Spleen (tissue), 11 donors: Measurements from ENCODE around the gene VPS4B. TPM values are rescaled to one million over a fixed set of nuclear protein-coding genes. Genes with fewer than 3 reads are reported as not detected.

Experiments
- DNase-seq: peaks from one replicate; pipeline ENCODE4 v3.0.0-alpha.2; 2020
- H3K27ac ChIP-seq, 8 donors: fragments of 200-600 bp; sonication (generic) in 7 of 8; 1 replicate in 4 of 8; 2 replicates in 4 of 8; pipeline versions ENCODE4 v1.5.0 to v1.8.0; 2016 to 2021; ENCODE audit warnings: inconsistent platforms in 4 of 8, mild to moderate bottlenecking in 4 of 8, moderate library complexity in 1 of 8
- H3K27me3 ChIP-seq, 7 donors: fragments of 200-600 bp; sonication (generic) in 6 of 7; replicated peaks in 1 of 7; 1 replicate in 4 of 7; 2 replicates in 3 of 7; pipeline versions ENCODE4 v1.5.0 to v1.8.0; 2016 to 2021; ENCODE audit warnings: inconsistent platforms in 3 of 7, mild to moderate bottlenecking in 1 of 7
- H3K36me3 ChIP-seq, 6 donors: fragments of 200-600 bp; sonication (generic) in 5 of 6; 1 replicate in 4 of 6; 2 replicates in 2 of 6; pipeline versions ENCODE4 v1.5.0 to v1.8.0; 2016 to 2021; ENCODE audit warnings: inconsistent platforms in 2 of 6
- H3K4me1 ChIP-seq, 6 donors: fragments of 200-600 bp; sonication (generic) in 5 of 6; 1 replicate in 3 of 6; 2 replicates in 3 of 6; pipeline versions ENCODE4 v1.5.0 to v1.8.0; 2016 to 2021; ENCODE audit warnings: inconsistent platforms in 3 of 6
- H3K4me3 ChIP-seq, 8 donors: fragments of 200-600 bp; sonication (generic) in 7 of 8; 1 replicate in 4 of 8; 2 replicates in 4 of 8; pipeline versions ENCODE4 v1.5.0 to v1.8.0; 2016 to 2021; ENCODE audit warnings: inconsistent platforms in 4 of 8, mild to moderate bottlenecking in 4 of 8, moderate library complexity in 2 of 8
- H3K9me3 ChIP-seq, 8 donors: fragments of 200-600 bp; sonication (generic) in 7 of 8; 1 replicate in 4 of 8; 2 replicates in 4 of 8; pipeline versions ENCODE4 v1.5.0 to v1.8.0; 2016 to 2021; ENCODE audit warnings: inconsistent platforms in 4 of 8
- POLR2A ChIP-seq, 3 donors: fragments of 450-650 bp; IDR thresholded peaks; one replicate each; pipeline ENCODE4 v1.5.1; 2017; ENCODE audit warnings: antibody characterized with exemption in 3 of 3, mild to moderate bottlenecking in 1 of 3
- POLR2AphosphoS5 ChIP-seq, 3 donors: sonication (generic); formaldehyde crosslinking; IDR thresholded peaks; one replicate each; pipeline ENCODE4 v1.5.1; 2017; ENCODE audit warnings: antibody characterized with exemption in 3 of 3
- WGBS, 5 donors: extraction: QIAGEN DNeasy Blood & Tissue Kit in 3 of 5; methylation state at CpG; one replicate each; pipeline versions ENCODE4 v1.1.5 to v1.1.7; 2013 to 2018; 5-methylcytosine and 5-hydroxymethylcytosine counted together
- intact Hi-C: fragments of 100-400 bp; cut with DNase I; formaldehyde crosslinking; loops from one replicate; pipeline ENCODE4 v1.15.0; 2023; ENCODE audit warnings: low total_unique reads
- polyA plus RNA-seq, 3 donors: library from polyadenylated mRNA; stranded (reverse); fragments of 200-250 nt; gene quantifications; one replicate each; pipeline ENCODE4 v1.2.1, GENCODE V29; 2013
- total RNA-seq, 7 donors: library from RNA; depleted of rRNA in 3 of 7; stranded (reverse); fragments of >200 nt in 3 of 7; fragmentation: NEBNext Ultra II Directional in 4 of 7; extraction: Animal tissue kit (Norgen Biotek cat#: 25700) in 4 of 7; gene quantifications; one replicate each; pipeline versions ENCODE4 v1.1.0 to v1.2.1, GENCODE V29; 2016 to 2021
- TF ChIP-seq, protein P1 (sequence below), 11 experiments: fragments of 200-600 bp in 7 of 11; fragments of 450-650 bp in 4 of 11; sonication (generic) in 4 of 11; IDR thresholded peaks in 8 of 11; conservative IDR thresholded peaks in 3 of 11; 1 replicate in 7 of 11; 2 replicates in 4 of 11; pipeline versions ENCODE4 v1.4.0 to v1.8.0; 2016 to 2021; ENCODE audit warnings: antibody characterized with exemption in 11 of 11, inconsistent platforms in 4 of 11, mild to moderate bottlenecking in 1 of 11
- donor health status: healthy with polysubstance abuse.
- donor health status: DM: no; HTN: no; CAD: no; lungs with moderate emphysema.
- donor health status: DM: no; HTN: no; CAD: no.
- donor health status: Bipolar disorder and iron deficiency.
- donor health status: healthy.
- donor health status: DM: no; HTN: no; CAD: no.
- donor health status: DM: yes; HTN: yes; CAD: no.

The VPS4B gene
- total and polyA plus RNA-seq, 10 donors = 11.1 to 69.4 (median 48.0) TPM

DNA sequence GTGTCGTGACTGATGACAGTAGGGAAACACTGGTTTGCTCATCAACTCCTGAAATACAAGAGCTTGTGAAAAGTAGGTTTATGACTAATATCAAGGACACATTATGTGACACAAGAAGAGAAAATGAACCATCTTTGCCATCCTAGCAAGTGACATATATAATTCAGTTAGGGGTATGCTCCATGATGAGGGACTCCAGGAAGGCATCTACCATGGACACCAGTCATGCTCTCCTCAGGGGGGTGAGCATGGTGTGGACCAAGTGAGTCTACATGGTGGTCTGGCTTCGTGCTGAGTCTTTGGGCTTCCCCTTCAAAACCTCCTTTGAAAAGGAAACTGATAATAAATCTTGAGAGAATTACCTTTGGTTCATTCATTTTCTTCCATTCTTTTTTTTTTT, 42.8 kb upstream of the VPS4B start:
- no peaks in the 10 kb centered on the region for H3K36me3 ChIP-seq
- TF ChIP-seq, protein P1, sequence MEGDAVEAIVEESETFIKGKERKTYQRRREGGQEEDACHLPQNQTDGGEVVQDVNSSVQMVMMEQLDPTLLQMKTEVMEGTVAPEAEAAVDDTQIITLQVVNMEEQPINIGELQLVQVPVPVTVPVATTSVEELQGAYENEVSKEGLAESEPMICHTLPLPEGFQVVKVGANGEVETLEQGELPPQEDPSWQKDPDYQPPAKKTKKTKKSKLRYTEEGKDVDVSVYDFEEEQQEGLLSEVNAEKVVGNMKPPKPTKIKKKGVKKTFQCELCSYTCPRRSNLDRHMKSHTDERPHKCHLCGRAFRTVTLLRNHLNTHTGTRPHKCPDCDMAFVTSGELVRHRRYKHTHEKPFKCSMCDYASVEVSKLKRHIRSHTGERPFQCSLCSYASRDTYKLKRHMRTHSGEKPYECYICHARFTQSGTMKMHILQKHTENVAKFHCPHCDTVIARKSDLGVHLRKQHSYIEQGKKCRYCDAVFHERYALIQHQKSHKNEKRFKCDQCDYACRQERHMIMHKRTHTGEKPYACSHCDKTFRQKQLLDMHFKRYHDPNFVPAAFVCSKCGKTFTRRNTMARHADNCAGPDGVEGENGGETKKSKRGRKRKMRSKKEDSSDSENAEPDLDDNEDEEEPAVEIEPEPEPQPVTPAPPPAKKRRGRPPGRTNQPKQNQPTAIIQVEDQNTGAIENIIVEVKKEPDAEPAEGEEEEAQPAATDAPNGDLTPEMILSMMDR (IDR thresholded peaks at IDR 0.05 in 8 of 11, conservative IDR thresholded peaks at IDR 0.05 in 3 of 11) = no peak
- TF ChIP-seq POLR2A (IDR thresholded peaks at IDR 0.05) (no peak), POLR2AphosphoS5 (IDR thresholded peaks at IDR 0.05) (no peak)
- DNase-seq = no peak
- no peak overlapping the region for H3K4me3 ChIP-seq
- H3K27ac ChIP-seq = no peak overlapping the region
- H3K27me3 ChIP-seq = no peaks in the 10 kb centered on the region
- no peaks in the 10 kb centered on the region for H3K4me1 ChIP-seq
- intact Hi-C loops = no loop called here
- WGBS, 5 donors = 41 to 65% (median 58%) methylated on average over 2 of the region's 2 CpGs
- no peaks in the 10 kb centered on the region for H3K9me3 ChIP-seq

DNA sequence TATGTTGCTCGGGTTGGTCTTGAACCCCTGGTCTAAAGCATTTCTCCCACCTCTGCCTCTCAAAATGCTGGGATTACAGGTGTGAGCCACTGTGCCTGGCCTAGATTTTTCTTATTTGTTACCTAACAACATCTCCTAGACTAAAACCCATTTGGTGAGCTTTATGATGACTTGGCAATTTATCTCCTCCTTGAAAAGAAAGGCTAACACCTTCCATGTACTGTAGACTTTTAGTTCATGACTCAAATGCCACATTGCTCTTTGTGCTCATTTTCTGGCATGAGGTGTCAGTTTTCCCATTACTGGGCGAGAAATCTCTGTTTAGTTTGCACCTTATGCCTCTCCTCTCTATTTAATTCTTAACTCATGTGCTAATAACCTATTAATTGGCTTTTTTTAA, 42.2 kb upstream of the VPS4B start:
- H3K4me1 ChIP-seq = no peaks in the 10 kb centered on the region
- no peak for DNase-seq
- WGBS, 5 donors = 71 to 94% (median 90%) methylated on average over 2 of the region's 2 CpGs
- H3K27me3 ChIP-seq = no peaks in the 10 kb centered on the region
- no peak overlapping the region for H3K4me3 ChIP-seq
- intact Hi-C loops = no loop called here
- TF ChIP-seq POLR2AphosphoS5 (IDR thresholded peaks at IDR 0.05) = no peak
- TF ChIP-seq, protein P1 (IDR thresholded peaks at IDR 0.05 in 8 of 11, conservative IDR thresholded peaks at IDR 0.05 in 3 of 11) = no peak
- TF ChIP-seq POLR2A (IDR thresholded peaks at IDR 0.05) = no peak
- no peaks in the 10 kb centered on the region for H3K9me3 ChIP-seq
- H3K36me3 ChIP-seq = no peaks in the 10 kb centered on the region
- no peak overlapping the region for H3K27ac ChIP-seq

DNA sequence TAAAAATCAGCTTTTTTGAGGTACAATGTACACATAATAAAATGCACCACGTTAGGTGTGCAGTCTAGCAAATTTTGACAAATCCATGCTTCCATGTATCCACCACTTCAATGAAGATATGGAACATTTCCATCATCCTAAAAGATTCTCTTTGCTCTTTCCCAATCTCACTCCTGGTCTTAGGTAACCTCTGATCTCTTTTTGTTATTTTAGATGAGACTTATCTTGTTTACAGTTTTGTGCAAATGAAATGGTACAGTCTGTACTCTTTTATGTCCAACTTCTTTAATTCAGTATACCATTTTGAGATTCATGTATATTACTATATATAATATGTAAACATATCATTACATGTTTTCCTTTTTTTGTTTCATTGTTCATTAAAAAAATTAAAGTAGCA, 38.1 kb upstream of the VPS4B start:
- TF ChIP-seq POLR2A (IDR thresholded peaks at IDR 0.05) (no peak), POLR2AphosphoS5 (IDR thresholded peaks at IDR 0.05) (no peak)
- TF ChIP-seq, protein P1 (IDR thresholded peaks at IDR 0.05 in 8 of 11, conservative IDR thresholded peaks at IDR 0.05 in 3 of 11) = no peak
- 38 to 80% (median 59%) methylated on average over 1 of the region's 1 CpG for WGBS, 5 donors

DNA sequence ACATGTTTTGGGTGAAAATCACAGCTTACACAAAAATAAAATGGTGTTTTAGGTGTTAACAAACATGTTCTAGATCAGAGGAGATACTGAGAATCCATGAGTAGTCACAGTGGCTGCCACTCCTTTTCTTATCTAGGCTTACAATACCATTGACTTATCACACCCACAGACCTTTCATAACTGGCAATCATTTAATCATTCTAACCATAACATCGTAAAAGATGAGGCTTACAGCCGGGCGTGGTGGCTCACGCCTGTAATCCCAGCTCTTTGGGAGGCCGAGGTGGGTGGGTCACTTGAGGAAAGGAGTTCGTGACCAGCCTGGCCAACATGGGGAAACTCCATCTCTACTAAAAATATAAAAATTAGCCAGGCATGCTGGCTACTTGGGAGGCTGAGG, 35.7 kb upstream of the VPS4B start:
- no peak for TF ChIP-seq POLR2A (IDR thresholded peaks at IDR 0.05)
- TF ChIP-seq POLR2AphosphoS5 (IDR thresholded peaks at IDR 0.05) = no peak
- TF ChIP-seq, protein P1 (IDR thresholded peaks at IDR 0.05 in 8 of 11, conservative IDR thresholded peaks at IDR 0.05 in 3 of 11) = no peak
- 83 to 92% (median 86%) methylated on average over 6 of the region's 6 CpGs for WGBS, 5 donors

More for the DNA sequence above, 38.1 kb upstream of the VPS4B start:
- H3K4me1 ChIP-seq = no peaks in the 10 kb centered on the region
- intact Hi-C loops = no loop called here
- H3K36me3 ChIP-seq = no peaks in the 10 kb centered on the region
- no peak overlapping the region for H3K4me3 ChIP-seq
- H3K27ac ChIP-seq = no peak overlapping the region
- DNase-seq = no peak
- no peaks in the 10 kb centered on the region for H3K27me3 ChIP-seq
- H3K9me3 ChIP-seq = no peaks in the 10 kb centered on the region

More for the DNA sequence above, 35.7 kb upstream of the VPS4B start:
- no peaks in the 10 kb centered on the region for H3K27me3 ChIP-seq
- no peaks in the 10 kb centered on the region for H3K36me3 ChIP-seq
- H3K9me3 ChIP-seq = no peaks in the 10 kb centered on the region
- DNase-seq = no peak
- intact Hi-C loops = no loop called here
- H3K4me3 ChIP-seq = no peak overlapping the region
- H3K4me1 ChIP-seq = no peaks in the 10 kb centered on the region
- no peak overlapping the region for H3K27ac ChIP-seq
